Mucosa of descending colon (tissue), 3 donors: Measurements from ENCODE around the gene SDR9C7. TPM values are rescaled to one million over a fixed set of nuclear protein-coding genes. Genes with fewer than 3 reads are reported as not detected.
"Not testable (repeated sequence)": the region's sequence is repeated elsewhere in the genome, so short reads cannot be mapped to it uniquely, and the experiment has no call there.

Source experiments
- ATAC-seq: fragments of 200-7000 bp; cut with Tn5 transposase; one replicate; pipeline ENCODE4 v1.9.1; 2020; ENCODE audit warnings: mild to moderate bottlenecking, moderate library complexity
- DNase-seq, 3 donors: peaks; one replicate each; pipeline ENCODE4 v3.0.0-alpha.2; 2020
- H3K36me3 ChIP-seq: fragments of 200-600 bp; one replicate; pipeline ENCODE4 v1.8.0; 2021; ENCODE audit warnings: low read depth, mild to moderate bottlenecking
- H3K4me1 ChIP-seq: fragments of 200-600 bp; one replicate; pipeline ENCODE4 v1.8.0; 2021; ENCODE audit warnings: low read depth, mild to moderate bottlenecking
- H3K4me3 ChIP-seq: fragments of 200-600 bp; one replicate; pipeline ENCODE4 v1.8.0; 2021; ENCODE audit warnings: mild to moderate bottlenecking
- H3K9me3 ChIP-seq: fragments of 200-600 bp; one replicate; pipeline ENCODE4 v1.8.0; 2021; ENCODE audit warnings: mild to moderate bottlenecking
- CTCF ChIP-seq: fragments of 200-600 bp; IDR thresholded peaks from one replicate; pipeline ENCODE4 v1.8.0; 2022; ENCODE audit warnings: antibody characterized with exemption, mild to moderate bottlenecking
- intact Hi-C, 2 donors: fragments of 100-400 bp; cut with DNase I in 1 of 2; cut with micrococcal nuclease in 1 of 2; formaldehyde crosslinking; loops; one replicate each; pipeline versions ENCODE4 v1.11.0 to v1.11.1; 2022; cut with DNase I, micrococcal nuclease
- total RNA-seq, 3 donors: library from RNA; stranded (reverse); fragmentation: NEBNext Ultra II Directional in 2 of 3; extraction: Animal tissue kit (Norgen Biotek cat#: 25700) in 2 of 3; gene quantifications; one replicate each; pipeline versions ENCODE4 v1.2.1 to v1.2.4, GENCODE V29; 2021 to 2023
- donor health status: DM: no; HTN: no; CAD: no; lungs with moderate emphysema.
- donor health status: DM: no; HTN: no; CAD: no.
- donor health status: DM: no; HTN: yes; CAD: no.

Gene SDR9C7
- total RNA-seq, 3 donors from 2014 or later, result not detected

GRCh38 chr12:56884421-56884820 lies 49.8 kb downstream of the SDR9C7 start:
- Histone ChIP-seq H3K4me3 (no peak overlapping the region), H3K36me3 (no peaks in the 10 kb centered on the region), H3K4me1 (no peaks in the 10 kb centered on the region), H3K9me3 (peaks cover 22% of the 10 kb centered on the region)
- no peak for TF ChIP-seq CTCF
- ATAC-seq, result no peak
- intact Hi-C loops, result no loop called here
- DNase-seq, result no peak

- not testable (repeated sequence) for H3K4me1 ChIP-seq, ATAC-seq
Observed at GRCh38 chr12:56882407-56882806, 51.8 kb downstream of the SDR9C7 start.

GRCh38 chr12:56880125-56880992 lies 53.8 kb downstream of the SDR9C7 start:
- Histone ChIP-seq H3K4me1 (no peaks in the 10 kb centered on the region), H3K36me3 (no peaks in the 10 kb centered on the region), H3K4me3 (no peak overlapping the region), H3K9me3 (peaks cover 13% of the 10 kb centered on the region)
- intact Hi-C loops, result no loop called here
- no peak for DNase-seq
- TF ChIP-seq CTCF, result no peak
- no peak for ATAC-seq

More at GRCh38 chr12:56882407-56882806, 51.8 kb downstream of the SDR9C7 start:
- H3K4me3 ChIP-seq, DNase-seq, intact Hi-C loops, H3K36me3 ChIP-seq: not testable (repeated sequence)
- peaks cover 22% of the 10 kb centered on the region for H3K9me3 ChIP-seq

- intact Hi-C loops, ATAC-seq, H3K4me3 ChIP-seq, H3K4me1 ChIP-seq, DNase-seq, H3K36me3 ChIP-seq: not testable (repeated sequence)
- peaks cover 13% of the 10 kb centered on the region for H3K9me3 ChIP-seq
Observed at GRCh38 chr12:56879240-56880124, 54.7 kb downstream of the SDR9C7 start.

GRCh38 chr12:56878010-56878339 lies 56.2 kb downstream of the SDR9C7 start:
- ATAC-seq (no peak), DNase-seq (no peak)
- intact Hi-C loops, result no loop called here
- Histone ChIP-seq H3K4me1 (peaks cover 4% of the 10 kb centered on the region), H3K36me3 (no peaks in the 10 kb centered on the region), H3K4me3 (no peak overlapping the region), H3K9me3 (peaks cover 13% of the 10 kb centered on the region)
- no peak for TF ChIP-seq CTCF

- Histone ChIP-seq H3K9me3 (peaks cover 10% of the 10 kb centered on the region), H3K4me1 (peaks cover 4% of the 10 kb centered on the region), H3K36me3 (no peaks in the 10 kb centered on the region), H3K4me3 (no peak overlapping the region)
- TF ChIP-seq CTCF, result no peak
- intact Hi-C loops, result no loop called here
- no peak for ATAC-seq
- no peak for DNase-seq
Observed at GRCh38 chr12:56877195-56878009, 56.8 kb downstream of the SDR9C7 start.
